Neural crest cell (in vitro differentiated cells): ENCODE results near the gene SLC22A3. TPM values are rescaled to one million over a fixed set of nuclear protein-coding genes. Genes with fewer than 3 reads are reported as not detected.

Source experiments
- DNase-seq: peaks from one replicate; pipeline ENCODE4 v3.0.0; 2021; ENCODE audit warnings: low read depth, mixed read lengths, low spot score
- H3K27ac Mint-ChIP-seq: one replicate; pipeline ENCODE4 v1.8.0; 2021; ENCODE audit warnings: mild to moderate bottlenecking, mixed read lengths; ENCODE audit not compliant: unreplicated experiment
- H3K27me3 Mint-ChIP-seq: 2 replicates; pipeline ENCODE4 v1.8.0; 2021; ENCODE audit warnings: low read depth, mild to moderate bottlenecking, mixed read lengths
- H3K36me3 Mint-ChIP-seq: 2 replicates; pipeline ENCODE4 v1.8.0; 2021; ENCODE audit warnings: low read depth, mild to moderate bottlenecking, mixed read lengths
- H3K4me1 Mint-ChIP-seq: 2 replicates; pipeline ENCODE4 v1.8.0; 2021; ENCODE audit warnings: mixed read lengths
- H3K4me3 Mint-ChIP-seq: one replicate; pipeline ENCODE4 v1.8.0; 2021; ENCODE audit warnings: mild to moderate bottlenecking, mixed read lengths
- H3K9me3 Mint-ChIP-seq: 2 replicates; pipeline ENCODE4 v1.8.0; 2021; ENCODE audit warnings: mixed read lengths
- CTCF ChIP-seq: fragments of 200-600 bp; sonication (generic); conservative IDR thresholded peaks from 2 replicates; pipeline ENCODE4 v1.5.0; 2021; ENCODE audit warnings: antibody characterized with exemption, mild to moderate bottlenecking
- total RNA-seq: library from RNA; stranded (reverse); gene quantifications from 2 replicates; pipeline ENCODE4 v1.2.1, GENCODE V29; 2021

The SLC22A3 gene
- total RNA-seq, 1 donor from 2014 or later = 0.12 TPM

GRCh38 chr6:160336200-160336599, 12.0 kb upstream of the SLC22A3 start:
- Mint-ChIP-seq H3K4me1 (no peaks in the 10 kb centered on the region), H3K4me3 (no peak overlapping the region), H3K36me3 (no peaks in the 10 kb centered on the region), H3K27ac (no peak overlapping the region), H3K9me3 (peaks cover 3% of the 10 kb centered on the region), H3K27me3 (peaks cover 22% of the 10 kb centered on the region)
- DNase-seq = no peak
- no peak for TF ChIP-seq CTCF

GRCh38 chr6:160337301-160337700, 10.9 kb upstream of the SLC22A3 start:
- Mint-ChIP-seq H3K4me3 (no peak overlapping the region), H3K4me1 (no peaks in the 10 kb centered on the region), H3K27me3 (peaks cover 14% of the 10 kb centered on the region), H3K36me3 (no peaks in the 10 kb centered on the region), H3K27ac (no peak overlapping the region), H3K9me3 (peaks cover 3% of the 10 kb centered on the region)
- no peak for DNase-seq
- TF ChIP-seq CTCF = no peak

- Mint-ChIP-seq H3K27ac (no peak overlapping the region), H3K36me3 (no peaks in the 10 kb centered on the region), H3K4me3 (no peak overlapping the region), H3K4me1 (no peaks in the 10 kb centered on the region), H3K27me3 (peaks cover 9% of the 10 kb centered on the region), H3K9me3 (peaks cover 3% of the 10 kb centered on the region)
- DNase-seq = no peak
- no peak for TF ChIP-seq CTCF
These were observed 10.2 kb upstream of the SLC22A3 start for GRCh38 chr6:160337991-160338390.

GRCh38 chr6:160343144-160343543, 5.0 kb upstream of the SLC22A3 start:
- no peak overlapping the region for H3K27ac Mint-ChIP-seq
- H3K4me1 Mint-ChIP-seq = no peaks in the 10 kb centered on the region

GRCh38 chr6:160344271-160344670, 3.9 kb upstream of the SLC22A3 start:
- peaks cover 44% of the 10 kb centered on the region for H3K27me3 Mint-ChIP-seq
- no peak for DNase-seq
- no peak overlapping the region for H3K27ac Mint-ChIP-seq
- H3K9me3 Mint-ChIP-seq = no peaks in the 10 kb centered on the region
- no peak overlapping the region for H3K4me3 Mint-ChIP-seq
- no peak for TF ChIP-seq CTCF
- H3K36me3 Mint-ChIP-seq = no peaks in the 10 kb centered on the region
- peaks cover 5% of the 10 kb centered on the region for H3K4me1 Mint-ChIP-seq

More at GRCh38 chr6:160343144-160343543, 5.0 kb upstream of the SLC22A3 start:
- Mint-ChIP-seq H3K36me3 (no peaks in the 10 kb centered on the region), H3K4me3 (no peak overlapping the region), H3K9me3 (no peaks in the 10 kb centered on the region), H3K27me3 (peaks cover 37% of the 10 kb centered on the region)
- no peak for TF ChIP-seq CTCF
- no peak for DNase-seq
